ENCODE results near the gene FGD6. TPM values are rescaled to one million over a fixed set of nuclear protein-coding genes. Genes with fewer than 3 reads are reported as not detected.

The FGD6 gene
- total RNA-seq, 1 donor from 2014 or later = 13.2 TPM

GRCh38 chr12:95214466-95214865 lies 2.8 kb downstream of the FGD6 start:
- FAIRE-seq (no peak), DNase-seq (ENCODE audit: low read depth) (peak; percentile 83)
- H3K27me3 ChIP-seq (ENCODE audit: control insufficient read depth, insufficient read depth, low read length) = no peaks in the 10 kb centered on the region
- no peak overlapping the region for H3K4me3 ChIP-seq (ENCODE audit: low read depth, low read length)
- TF ChIP-seq CTCF (IDR thresholded peaks at IDR 0.05; ENCODE audit: insufficient read depth, low read length, severe bottlenecking) = no peak
- H3K36me3 ChIP-seq (ENCODE audit: control insufficient read depth, insufficient read depth, low read length) = peaks cover 2% of the 10 kb centered on the region

GRCh38 chr12:95213928-95214327 lies 3.3 kb downstream of the FGD6 start:
- Histone ChIP-seq H3K27me3 (ENCODE audit: control insufficient read depth, insufficient read depth, low read length) (no peaks in the 10 kb centered on the region), H3K36me3 (ENCODE audit: control insufficient read depth, insufficient read depth, low read length) (peaks cover 2% of the 10 kb centered on the region), H3K4me3 (ENCODE audit: low read depth, low read length) (no peak overlapping the region)
- no peak for DNase-seq (ENCODE audit: low read depth)
- no peak for FAIRE-seq
- no peak for TF ChIP-seq CTCF (IDR thresholded peaks at IDR 0.05; ENCODE audit: insufficient read depth, low read length, severe bottlenecking)

- no peaks in the 10 kb centered on the region for H3K27me3 ChIP-seq (ENCODE audit: control insufficient read depth, insufficient read depth, low read length)
- FAIRE-seq (no peak), DNase-seq (ENCODE audit: low read depth) (no peak)
- TF ChIP-seq CTCF (IDR thresholded peaks at IDR 0.05; ENCODE audit: insufficient read depth, low read length, severe bottlenecking) = no peak
- no peak overlapping the region for H3K4me3 ChIP-seq (ENCODE audit: low read depth, low read length)
- H3K36me3 ChIP-seq (ENCODE audit: control insufficient read depth, insufficient read depth, low read length) = peaks cover 2% of the 10 kb centered on the region
These were observed 4.1 kb downstream of the FGD6 start for GRCh38 chr12:95213119-95213518.

GRCh38 chr12:95212586-95212985 lies 4.7 kb downstream of the FGD6 start:
- no peak for TF ChIP-seq CTCF (IDR thresholded peaks at IDR 0.05; ENCODE audit: insufficient read depth, low read length, severe bottlenecking)
- H3K36me3 ChIP-seq (ENCODE audit: control insufficient read depth, insufficient read depth, low read length) = peaks cover 2% of the 10 kb centered on the region
- no peaks in the 10 kb centered on the region for H3K27me3 ChIP-seq (ENCODE audit: control insufficient read depth, insufficient read depth, low read length)
- no peak overlapping the region for H3K4me3 ChIP-seq (ENCODE audit: low read depth, low read length)
- DNase-seq (ENCODE audit: low read depth) (peak; percentile 80), FAIRE-seq (no peak)

- TF ChIP-seq CTCF (IDR thresholded peaks at IDR 0.05; ENCODE audit: insufficient read depth, low read length, severe bottlenecking) = no peak
- FAIRE-seq (no peak), DNase-seq (ENCODE audit: low read depth) (no peak)
- Histone ChIP-seq H3K36me3 (ENCODE audit: control insufficient read depth, insufficient read depth, low read length) (peaks cover 2% of the 10 kb centered on the region), H3K27me3 (ENCODE audit: control insufficient read depth, insufficient read depth, low read length) (no peaks in the 10 kb centered on the region), H3K4me3 (ENCODE audit: low read depth, low read length) (no peak overlapping the region)
These were observed 8.6 kb downstream of the FGD6 start for GRCh38 chr12:95208678-95209077.

GRCh38 chr12:95207407-95207806 lies 9.9 kb downstream of the FGD6 start:
- TF ChIP-seq CTCF (IDR thresholded peaks at IDR 0.05; ENCODE audit: insufficient read depth, low read length, severe bottlenecking) = no peak
- no peak for FAIRE-seq
- no peak for DNase-seq (ENCODE audit: low read depth)
- peaks cover 2% of the 10 kb centered on the region for H3K36me3 ChIP-seq (ENCODE audit: control insufficient read depth, insufficient read depth, low read length)
- no peak overlapping the region for H3K4me3 ChIP-seq (ENCODE audit: low read depth, low read length)
- H3K27me3 ChIP-seq (ENCODE audit: control insufficient read depth, insufficient read depth, low read length) = no peaks in the 10 kb centered on the region
